Measurements from ENCODE around the gene SLC8A3. TPM values are rescaled to one million over a fixed set of nuclear protein-coding genes. Genes with fewer than 3 reads are reported as not detected.

SLC8A3 gene
- total RNA-seq, 1 experiment from 2014 or later, result not detected

DNA sequence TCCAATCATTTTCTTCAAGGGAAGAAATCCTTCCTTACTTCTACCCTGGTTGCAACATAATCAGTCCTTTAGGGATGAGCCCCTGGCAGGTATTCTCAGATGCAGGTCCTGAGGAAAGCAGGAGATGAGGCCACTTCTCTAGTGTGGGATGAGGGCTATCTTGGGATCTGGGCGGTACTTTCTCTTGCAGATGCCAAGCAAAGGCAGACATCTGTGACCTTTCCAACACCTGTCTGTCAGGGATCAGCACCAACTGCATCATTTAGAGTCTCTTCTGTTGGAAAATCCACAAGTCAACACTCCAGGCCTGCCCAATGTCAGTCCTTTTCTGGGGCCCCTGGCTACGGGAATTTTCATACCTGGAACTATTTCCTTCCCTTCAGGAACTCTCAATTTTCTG is 129.2 kb downstream of the SLC8A3 start:
- intact Hi-C loops (cut with micrococcal nuclease; ENCODE audit: unreplicated experiment) (no loop called here), in situ Hi-C loops (cut with HindIII; ENCODE audit: low pct_unique_long_range_greater_than_20kb, low sequenced_read_pairs) (no loop called here)
- Histone ChIP-seq H3K36me3 (ENCODE audit: control insufficient read depth, insufficient read depth, low read length) (no peaks in the 10 kb centered on the region), H3K27me3 (ENCODE audit: control insufficient read depth, insufficient read depth, low read length) (no peaks in the 10 kb centered on the region; the same call in 1 of the 2 replicates), H3K4me1 (ENCODE audit: control insufficient read depth, insufficient read depth, low read length) (no peaks in the 10 kb centered on the region), H3K27ac (ENCODE audit: low read length) (no peak overlapping the region), H3K4me3 (ENCODE audit: low read depth in 2 of 2, low read length in 2 of 2) (no peak overlapping the region), H3K9me3 (ENCODE audit: control insufficient read depth, insufficient read depth, low read depth, low read length) (no peaks in the 10 kb centered on the region)
- DNase-seq (ENCODE audit: low read depth, low spot score) (no peak), ATAC-seq (no peak)
- TF ChIP-seq, protein P1, sequence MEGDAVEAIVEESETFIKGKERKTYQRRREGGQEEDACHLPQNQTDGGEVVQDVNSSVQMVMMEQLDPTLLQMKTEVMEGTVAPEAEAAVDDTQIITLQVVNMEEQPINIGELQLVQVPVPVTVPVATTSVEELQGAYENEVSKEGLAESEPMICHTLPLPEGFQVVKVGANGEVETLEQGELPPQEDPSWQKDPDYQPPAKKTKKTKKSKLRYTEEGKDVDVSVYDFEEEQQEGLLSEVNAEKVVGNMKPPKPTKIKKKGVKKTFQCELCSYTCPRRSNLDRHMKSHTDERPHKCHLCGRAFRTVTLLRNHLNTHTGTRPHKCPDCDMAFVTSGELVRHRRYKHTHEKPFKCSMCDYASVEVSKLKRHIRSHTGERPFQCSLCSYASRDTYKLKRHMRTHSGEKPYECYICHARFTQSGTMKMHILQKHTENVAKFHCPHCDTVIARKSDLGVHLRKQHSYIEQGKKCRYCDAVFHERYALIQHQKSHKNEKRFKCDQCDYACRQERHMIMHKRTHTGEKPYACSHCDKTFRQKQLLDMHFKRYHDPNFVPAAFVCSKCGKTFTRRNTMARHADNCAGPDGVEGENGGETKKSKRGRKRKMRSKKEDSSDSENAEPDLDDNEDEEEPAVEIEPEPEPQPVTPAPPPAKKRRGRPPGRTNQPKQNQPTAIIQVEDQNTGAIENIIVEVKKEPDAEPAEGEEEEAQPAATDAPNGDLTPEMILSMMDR (IDR thresholded peaks at IDR 0.05), result no peak
- no peak for TF ChIP-seq TCF7L2 (IDR thresholded peaks at IDR 0.05; ENCODE audit: low read depth, low read length)
- no peak for TF ChIP-seq SIN3A (IDR thresholded peaks at IDR 0.05; ENCODE audit: borderline replicate concordance, insufficient read depth, low read depth, low read length)
- TF ChIP-seq POLR2AphosphoS5 (IDR thresholded peaks at IDR 0.05; ENCODE audit: low read depth, low read length), result no peak
- no peak for TF ChIP-seq REST (IDR thresholded peaks at IDR 0.05; ENCODE audit: insufficient read depth in 1 of 2, low read depth in 2 of 2, low read length in 1 of 2)
- BruUV-seq (replicated peaks), result no TSS peak
- ChIA-PET POLR2A (no interaction called here), CTCF (no interaction called here)

DNA sequence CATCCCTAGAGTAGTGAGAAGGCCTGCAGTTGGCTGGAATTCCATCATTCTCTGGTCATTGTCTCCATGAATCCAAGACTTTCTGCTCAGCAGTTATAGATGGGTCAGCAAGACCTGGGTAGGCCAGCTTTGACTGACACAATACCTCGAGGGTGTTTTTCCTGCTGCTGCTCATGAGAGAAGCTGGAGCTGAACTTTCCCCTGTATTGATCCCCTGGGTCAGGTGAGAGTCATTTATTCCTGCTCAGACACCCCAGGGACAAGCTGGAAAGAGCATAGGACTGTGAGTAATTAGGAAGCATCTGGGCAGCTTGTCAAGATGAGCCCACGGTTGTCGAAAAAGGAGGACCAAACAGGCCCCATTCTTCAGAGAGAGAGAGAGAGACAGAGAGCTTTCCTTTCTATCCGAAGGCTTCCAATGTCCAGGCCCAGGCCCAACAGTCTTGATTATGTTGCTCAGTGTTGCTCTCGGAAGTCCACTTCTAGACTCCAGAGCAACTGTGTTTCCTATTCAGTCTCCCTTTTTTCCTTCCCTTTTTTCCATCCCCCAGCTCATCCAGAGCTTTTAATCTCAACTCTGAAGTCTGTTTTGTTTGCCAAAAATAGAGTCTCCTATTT is 131.1 kb downstream of the SLC8A3 start:
- intact Hi-C loops (cut with micrococcal nuclease; ENCODE audit: unreplicated experiment), result no loop called here
- Histone ChIP-seq H3K9me3 (ENCODE audit: control insufficient read depth, insufficient read depth, low read depth, low read length) (no peaks in the 10 kb centered on the region), H3K27ac (ENCODE audit: low read length) (no peak overlapping the region), H3K4me3 (ENCODE audit: low read depth in 2 of 2, low read length in 2 of 2) (no peak overlapping the region), H3K4me1 (ENCODE audit: control insufficient read depth, insufficient read depth, low read length) (no peaks in the 10 kb centered on the region), H3K36me3 (ENCODE audit: control insufficient read depth, insufficient read depth, low read length) (no peaks in the 10 kb centered on the region), H3K27me3 (ENCODE audit: control insufficient read depth, insufficient read depth, low read length) (no peaks in the 10 kb centered on the region; the same call in 1 of the 2 replicates)
- ChIA-PET POLR2A (no interaction called here), CTCF (no interaction called here)
- in situ Hi-C loops (cut with HindIII; ENCODE audit: low pct_unique_long_range_greater_than_20kb, low sequenced_read_pairs), result no loop called here
- TF ChIP-seq, protein P1 (IDR thresholded peaks at IDR 0.05), result no peak
- no peak for TF ChIP-seq SIN3A (IDR thresholded peaks at IDR 0.05; ENCODE audit: borderline replicate concordance, insufficient read depth, low read depth, low read length)
- TF ChIP-seq POLR2AphosphoS5 (IDR thresholded peaks at IDR 0.05; ENCODE audit: low read depth, low read length), result no peak
- no peak for TF ChIP-seq REST (IDR thresholded peaks at IDR 0.05; ENCODE audit: insufficient read depth in 1 of 2, low read depth in 2 of 2, low read length in 1 of 2)
- TF ChIP-seq TCF7L2 (IDR thresholded peaks at IDR 0.05; ENCODE audit: low read depth, low read length), result no peak
- DNase-seq (ENCODE audit: low read depth, low spot score) (no peak), ATAC-seq (no peak)
- no TSS peak for BruUV-seq (replicated peaks)
